ENCODE results near the gene NDUFS7. TPM values are rescaled to one million over a fixed set of nuclear protein-coding genes. Genes with fewer than 3 reads are reported as not detected.
A peak's percentile ranks its signal among the peaks of the same experiment; 100 is the strongest.

Gene NDUFS7
- 10 to 100 TPM; 40.1 to 50.2 (median 42.7) TPM for polyA plus RNA-seq (ENCODE audit: insufficient read length in 3 of 3)

DNA sequence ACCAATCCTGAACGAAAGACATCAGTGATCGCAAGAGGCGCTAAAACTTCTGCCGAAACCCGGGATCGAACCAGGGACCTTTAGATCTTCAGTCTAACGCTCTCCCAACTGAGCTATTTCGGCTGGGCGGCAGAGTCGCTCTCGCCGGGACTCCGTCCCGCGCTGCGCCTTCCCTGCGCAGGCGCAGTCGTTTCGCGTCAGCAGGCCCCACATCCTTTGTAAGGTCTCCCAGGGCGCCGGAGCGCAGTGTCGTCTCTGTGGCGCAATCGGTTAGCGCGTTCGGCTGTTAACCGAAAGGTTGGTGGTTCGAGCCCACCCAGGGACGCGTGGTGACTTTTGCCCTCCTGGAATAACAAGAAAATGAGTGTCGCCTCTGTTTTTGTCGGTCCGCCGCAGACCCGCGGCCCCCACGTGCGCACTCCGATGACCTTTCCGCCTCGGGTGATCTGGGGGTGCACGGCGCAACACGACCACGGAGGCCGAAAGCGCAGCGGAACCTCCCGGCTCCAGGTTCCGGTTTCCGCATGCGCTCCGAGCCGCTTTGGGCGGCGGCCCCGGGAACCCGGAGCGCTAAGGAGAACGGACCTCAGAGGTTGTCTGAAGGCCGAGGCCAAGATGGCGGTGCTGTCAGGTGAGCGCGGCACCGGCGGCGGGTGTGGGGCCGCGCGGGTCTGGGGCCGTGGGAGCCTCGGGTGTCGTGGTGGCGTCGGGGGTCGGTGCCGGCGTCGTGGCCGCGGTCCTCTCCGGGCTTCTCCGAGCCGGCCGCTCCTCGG is at the start of gene NDUFS7:
NDUFS7 (plus strand) TSS at position 596 of the 773 bp plus-strand sequence; CDS start at position 616, 20 bp downstream.
- DNase-seq (ENCODE audit: low read depth in 3 of 3, low spot score in 2 of 3) = peak; percentile 84 to 91 (median 84)

DNA sequence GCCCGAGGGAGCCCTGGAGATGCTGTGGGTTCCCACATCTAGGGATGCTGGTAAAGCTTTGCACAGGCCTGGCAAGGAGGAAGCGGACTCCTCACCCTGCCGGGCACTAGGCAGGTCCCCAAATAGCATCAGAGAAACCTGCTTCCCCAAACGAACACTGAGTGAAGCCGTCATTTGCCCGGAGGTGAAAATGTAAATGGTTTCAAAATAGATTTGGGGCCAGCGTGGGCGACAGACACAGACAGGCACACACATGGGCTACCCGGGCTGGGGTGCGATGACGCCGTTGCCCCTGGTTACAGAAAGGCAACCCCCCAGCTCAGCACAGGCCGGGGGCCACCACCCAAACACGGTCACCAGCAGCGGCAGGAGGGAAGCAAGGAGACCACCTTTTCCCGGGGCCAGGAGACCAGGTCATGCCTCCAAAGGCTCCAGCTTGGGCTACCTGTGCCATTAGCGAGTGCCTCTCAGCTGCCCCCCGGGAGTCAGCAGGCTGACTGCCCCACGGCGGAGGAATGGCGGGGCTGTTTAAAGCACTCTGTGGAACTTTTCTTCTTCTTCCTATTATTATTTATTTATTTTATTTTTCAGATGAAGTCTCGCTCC is 47.5 kb upstream of the NDUFS7 start:
- no peak for DNase-seq (ENCODE audit: low read depth in 3 of 3, low spot score in 2 of 3)

DNA sequence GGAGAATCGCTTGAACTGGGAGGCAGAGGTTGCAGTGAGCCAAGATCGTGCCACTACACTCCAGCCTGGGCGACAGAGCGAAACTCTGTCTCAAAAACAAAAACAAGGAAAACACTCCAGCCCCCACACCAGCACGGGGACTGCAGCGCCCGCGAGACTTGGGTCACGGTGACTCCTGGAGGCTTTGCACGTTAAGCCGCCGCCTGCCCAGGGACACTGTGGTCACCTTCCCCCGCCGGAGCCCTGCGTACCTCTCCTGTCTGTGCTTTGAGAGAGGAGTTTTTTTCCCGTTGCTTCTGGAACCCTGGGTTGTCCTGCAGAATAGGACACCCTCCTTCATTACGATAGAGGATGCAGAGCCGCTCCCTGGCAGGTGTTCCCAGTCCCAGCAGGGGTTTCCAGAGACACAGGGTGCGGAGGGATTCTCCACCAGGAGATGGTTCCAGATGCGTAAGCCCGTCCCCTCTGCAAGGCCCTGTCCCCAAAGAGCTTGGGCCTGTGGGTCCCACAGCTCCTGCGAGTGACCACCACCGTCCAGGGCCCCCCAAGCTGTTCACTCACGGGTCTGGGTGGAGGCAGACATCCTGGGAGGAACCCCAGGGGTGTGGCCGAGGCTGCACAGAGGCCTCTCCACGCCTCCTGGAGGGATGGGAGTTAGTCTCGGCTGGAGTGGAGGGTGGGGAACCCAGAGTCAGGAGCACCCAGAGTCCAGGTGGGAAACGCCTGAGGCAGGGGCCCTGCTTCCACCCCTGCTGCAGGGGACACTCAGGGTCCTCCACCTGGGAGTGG is 42.8 kb upstream of the NDUFS7 start:
- DNase-seq (ENCODE audit: low read depth in 3 of 3, low spot score in 2 of 3) = no peak

DNA sequence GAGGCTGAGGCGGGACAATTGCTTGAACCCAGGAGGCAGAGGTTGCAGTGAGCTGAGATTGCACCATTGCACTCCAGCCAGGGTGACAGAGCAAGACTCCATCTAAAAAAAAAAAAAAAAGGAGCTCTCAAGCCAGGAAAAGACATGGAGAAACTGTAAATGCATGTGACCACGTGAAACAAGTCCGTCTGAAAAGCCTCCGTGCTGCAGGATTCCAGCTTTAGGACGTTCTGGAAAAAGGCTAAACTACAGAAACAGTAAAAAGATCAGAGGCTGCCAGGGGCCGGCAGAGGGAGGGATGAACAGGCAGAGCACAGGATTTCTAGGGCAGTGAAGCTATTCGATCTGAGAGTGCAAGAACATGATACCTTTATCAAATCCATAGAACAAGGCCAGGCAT is 40.7 kb upstream of the NDUFS7 start:
- DNase-seq (ENCODE audit: low read depth in 3 of 3, low spot score in 2 of 3) = no peak

DNA sequence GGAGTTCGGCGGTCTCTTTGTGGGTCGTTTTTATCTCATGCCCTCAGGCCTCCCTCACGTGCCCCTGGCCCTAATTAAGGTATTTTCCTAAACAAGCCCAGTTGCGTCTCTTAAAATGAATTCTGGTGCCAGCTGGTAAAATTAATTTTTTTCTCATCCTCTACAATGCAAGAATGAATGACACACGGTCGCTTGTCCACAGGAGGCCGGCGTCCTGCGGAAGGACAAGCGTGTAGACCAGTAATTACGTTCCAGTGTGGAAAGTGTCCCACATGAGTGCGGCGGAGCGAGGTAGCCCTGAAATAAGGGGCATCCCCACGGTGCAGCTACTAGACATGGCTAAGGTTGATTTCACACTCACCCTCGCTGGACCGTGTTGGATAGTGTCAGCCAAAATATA is 34.5 kb upstream of the NDUFS7 start:
- DNase-seq (ENCODE audit: low read depth in 3 of 3, low spot score in 2 of 3) = no peak

DNA sequence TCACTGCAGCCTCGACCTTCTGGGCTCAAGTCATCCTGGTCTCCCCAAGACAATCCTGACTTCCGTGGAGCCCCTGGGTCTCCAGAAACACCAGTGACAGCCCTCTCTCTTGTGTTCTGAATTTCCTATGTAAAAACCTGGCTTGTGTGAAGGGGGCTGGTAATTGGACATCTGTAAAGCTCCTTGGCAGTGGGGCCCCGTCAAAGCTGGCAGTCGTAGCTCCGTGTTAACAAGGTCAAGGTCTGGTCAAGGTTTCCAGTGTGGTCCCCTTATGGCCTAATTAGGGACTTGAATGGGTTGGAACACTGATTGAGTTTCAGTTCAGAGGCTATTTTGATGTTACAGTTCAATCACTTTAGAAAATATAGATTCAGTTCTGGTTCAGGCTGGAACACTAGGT is 32.8 kb upstream of the NDUFS7 start:
- no peak for DNase-seq (ENCODE audit: low read depth in 3 of 3, low spot score in 2 of 3)

DNA sequence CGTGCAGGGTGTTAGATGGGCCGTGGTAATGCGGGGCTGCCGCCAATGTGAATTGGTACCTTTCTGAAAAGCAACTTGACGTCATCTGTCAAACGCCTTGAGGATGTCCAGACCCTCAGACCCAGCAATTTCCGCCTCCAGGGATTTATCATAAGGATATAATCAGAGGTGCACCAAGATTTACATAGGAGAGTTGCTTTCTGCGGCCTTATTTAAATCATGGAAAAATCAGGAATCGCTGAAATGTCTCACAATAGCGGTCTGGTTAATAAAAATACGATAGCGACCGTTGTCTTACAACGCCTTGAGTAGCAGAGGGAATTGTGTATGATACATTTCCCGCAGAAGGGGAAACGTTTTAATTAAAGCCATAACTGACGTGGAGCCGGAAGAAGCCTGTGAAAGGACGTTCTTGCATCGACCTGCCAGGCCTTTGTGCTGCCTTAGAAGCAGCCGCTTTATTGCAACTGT is 32.3 kb upstream of the NDUFS7 start:
- no peak for DNase-seq (ENCODE audit: low read depth in 3 of 3, low spot score in 2 of 3)

DNA sequence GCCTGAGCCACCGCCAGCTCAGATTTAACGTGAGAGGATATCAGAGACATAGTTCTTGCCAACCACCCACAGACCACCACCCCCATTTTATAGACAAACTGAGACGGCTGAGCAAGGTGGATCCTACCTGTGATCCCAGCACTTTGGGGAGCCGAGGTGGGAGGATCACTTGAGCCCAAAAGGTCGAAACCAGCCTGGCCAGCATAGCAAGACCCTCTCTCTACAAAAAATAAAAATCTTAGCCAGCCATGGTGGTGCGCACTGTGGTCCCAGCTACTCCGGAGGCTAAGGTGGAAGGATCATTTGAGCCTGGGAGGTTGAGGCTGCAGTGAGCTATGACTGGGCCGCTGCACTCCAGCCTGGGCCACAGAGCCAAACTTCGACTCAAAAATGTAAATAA is 30.6 kb upstream of the NDUFS7 start:
- DNase-seq (ENCODE audit: low read depth in 3 of 3, low spot score in 2 of 3) = no peak

DNA sequence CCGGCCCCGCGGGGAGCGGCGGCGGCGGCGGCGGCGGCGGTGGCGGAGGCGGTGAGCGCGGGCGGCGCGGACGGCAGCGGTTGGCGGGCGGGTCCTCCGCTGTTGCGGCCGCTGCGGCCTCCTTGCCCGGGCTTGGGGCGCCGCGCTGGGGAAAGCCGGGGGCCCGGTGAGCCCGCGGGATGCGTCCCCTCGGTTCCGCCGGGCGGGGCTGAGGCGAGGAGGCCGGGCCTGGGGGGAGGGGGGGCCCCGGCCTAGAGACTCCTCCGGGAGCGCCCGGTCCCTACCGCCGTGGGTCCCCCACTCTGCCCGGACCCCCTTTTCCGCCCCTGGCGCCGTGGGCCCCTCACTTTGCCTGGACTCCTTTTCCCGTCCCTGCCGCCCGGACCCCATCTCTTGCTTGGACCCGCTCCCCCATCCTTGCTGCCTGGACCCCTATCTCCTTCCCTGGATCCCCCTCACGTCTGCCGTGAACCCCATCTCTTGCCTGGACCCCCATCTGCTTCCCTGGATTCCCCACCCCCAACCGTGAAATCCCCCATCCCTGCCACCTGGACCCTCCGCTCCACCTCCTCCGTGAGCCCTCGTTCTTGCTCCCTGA is 28.6 kb upstream of the NDUFS7 start:
- no peak for DNase-seq (ENCODE audit: low read depth in 3 of 3, low spot score in 2 of 3)

DNA sequence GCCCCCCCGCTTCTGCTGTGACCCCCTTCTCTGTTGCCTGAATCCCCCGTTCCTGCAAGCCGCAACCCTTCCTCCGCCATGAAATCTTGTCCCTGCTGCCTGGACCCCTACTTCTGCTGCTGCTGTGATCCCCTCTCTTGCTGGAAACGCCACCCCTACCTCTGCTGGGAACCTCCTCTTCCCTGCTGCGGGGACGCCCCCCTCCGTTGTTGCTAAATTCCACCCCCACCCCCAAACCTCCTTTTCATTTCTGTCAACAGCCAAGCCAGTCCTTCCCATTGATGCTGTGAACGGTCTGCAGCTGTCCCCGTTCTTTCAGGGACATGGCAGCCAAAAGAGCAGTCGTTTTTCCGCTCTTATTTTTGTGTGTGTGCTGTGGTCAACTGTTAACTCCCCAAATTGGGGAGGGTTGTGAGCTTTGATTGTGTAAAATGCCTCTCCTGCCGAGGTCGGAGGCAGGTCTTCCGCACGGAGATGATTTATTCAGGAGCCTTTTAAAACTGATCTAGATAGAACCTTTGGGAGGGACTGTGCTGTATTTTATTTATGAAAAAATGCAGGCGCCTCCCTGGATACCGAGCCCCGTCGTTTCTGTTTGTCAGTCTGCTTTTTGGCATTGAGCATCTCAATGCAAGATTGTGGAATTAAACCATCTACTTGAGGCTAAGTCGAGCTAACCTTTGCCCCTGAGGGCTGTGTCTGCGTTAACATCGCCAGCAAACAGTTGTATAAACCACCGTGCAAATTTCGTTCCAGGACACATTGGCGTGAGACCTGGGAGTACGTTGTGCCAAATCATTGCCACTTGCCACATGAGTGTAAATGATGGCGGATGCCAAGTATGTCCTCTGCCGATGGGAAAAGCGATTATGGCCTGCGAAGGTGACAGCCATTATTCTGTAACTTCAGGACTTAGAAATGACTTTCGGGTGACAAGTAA is 27.9 kb upstream of the NDUFS7 start:
- no peak for DNase-seq (ENCODE audit: low read depth in 3 of 3, low spot score in 2 of 3)

DNA sequence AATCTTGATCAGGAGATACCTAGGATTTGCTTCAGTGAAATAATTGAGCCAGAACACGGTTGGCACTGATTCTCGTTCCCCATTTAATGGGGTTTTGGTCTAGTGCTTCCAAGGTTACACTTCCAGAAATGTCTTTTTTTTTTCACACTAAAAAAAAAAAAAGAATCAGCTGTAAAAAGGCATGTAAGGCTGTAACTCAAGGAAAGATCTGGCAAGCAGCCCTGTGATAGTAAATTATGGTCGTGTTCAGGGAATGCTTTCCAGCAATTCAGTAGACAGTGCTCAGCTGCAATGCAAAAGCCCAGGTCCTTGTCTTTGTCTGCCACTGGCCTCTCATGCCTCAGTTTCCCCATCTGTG is 27.2 kb upstream of the NDUFS7 start:
- DNase-seq (ENCODE audit: low read depth in 3 of 3, low spot score in 2 of 3) = peak; percentile 61 to 69 (median 65)

DNA sequence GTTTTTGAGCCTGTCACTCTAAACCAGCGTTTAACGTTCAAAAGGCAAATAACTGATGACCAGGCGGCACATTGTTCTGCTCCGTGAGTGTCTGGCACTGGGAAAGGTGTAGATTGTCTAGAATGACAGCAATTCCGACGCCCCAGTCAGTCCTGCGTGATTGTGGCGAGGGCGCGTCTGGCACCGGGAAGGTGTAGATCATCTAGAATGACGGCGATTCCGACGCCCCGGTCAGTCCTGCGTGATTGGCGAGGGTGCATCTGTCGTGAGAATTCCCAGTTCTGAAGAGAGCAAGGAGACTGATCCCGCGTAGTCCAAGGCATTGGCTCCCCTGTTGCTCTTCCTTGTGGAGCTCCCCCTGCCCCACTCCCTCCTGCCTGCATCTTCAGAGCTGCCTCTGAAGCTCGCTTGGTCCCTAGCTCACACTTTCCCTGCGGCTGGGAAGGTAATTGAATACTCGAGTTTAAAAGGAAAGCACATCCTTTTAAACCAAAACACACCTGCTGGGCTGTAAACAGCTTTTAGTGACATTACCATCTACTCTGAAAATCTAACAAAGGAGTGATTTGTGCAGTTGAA is 26.1 kb upstream of the NDUFS7 start:
- no peak for DNase-seq (ENCODE audit: low read depth in 3 of 3, low spot score in 2 of 3)

DNA sequence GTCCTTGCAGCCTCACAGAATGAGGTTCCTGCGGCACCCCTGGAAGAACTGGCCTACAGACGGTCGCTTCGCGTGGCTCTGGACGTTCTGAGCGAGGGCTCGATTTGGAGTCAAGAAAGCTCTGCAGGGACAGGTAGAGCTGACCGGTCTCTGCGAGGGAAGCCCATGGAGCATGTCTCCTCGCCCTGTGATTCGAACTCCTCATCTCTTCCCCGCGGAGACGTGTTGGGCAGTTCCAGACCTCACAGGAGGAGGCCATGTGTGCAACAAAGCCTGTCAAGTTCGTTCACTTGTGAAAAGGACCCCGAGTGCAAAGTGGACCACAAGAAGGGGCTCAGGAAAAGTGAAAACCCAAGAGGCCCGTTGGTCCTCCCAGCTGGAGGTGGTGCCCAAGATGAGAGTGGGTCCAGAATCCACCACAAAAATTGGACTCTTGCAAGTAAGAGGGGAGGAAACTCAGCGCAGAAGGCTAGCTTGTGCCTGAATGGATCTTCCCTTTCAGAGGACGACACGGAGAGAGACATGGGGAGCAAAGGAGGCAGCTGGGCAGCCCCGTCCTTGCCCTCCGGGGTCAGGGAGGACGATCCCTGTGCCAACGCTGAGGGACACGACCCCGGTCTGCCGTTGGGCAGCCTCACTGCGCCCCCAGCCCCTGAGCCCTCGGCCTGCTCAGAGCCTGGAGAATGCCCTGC is 23.4 kb upstream of the NDUFS7 start:
- DNase-seq (ENCODE audit: low read depth in 3 of 3, low spot score in 2 of 3) = no peak

DNA sequence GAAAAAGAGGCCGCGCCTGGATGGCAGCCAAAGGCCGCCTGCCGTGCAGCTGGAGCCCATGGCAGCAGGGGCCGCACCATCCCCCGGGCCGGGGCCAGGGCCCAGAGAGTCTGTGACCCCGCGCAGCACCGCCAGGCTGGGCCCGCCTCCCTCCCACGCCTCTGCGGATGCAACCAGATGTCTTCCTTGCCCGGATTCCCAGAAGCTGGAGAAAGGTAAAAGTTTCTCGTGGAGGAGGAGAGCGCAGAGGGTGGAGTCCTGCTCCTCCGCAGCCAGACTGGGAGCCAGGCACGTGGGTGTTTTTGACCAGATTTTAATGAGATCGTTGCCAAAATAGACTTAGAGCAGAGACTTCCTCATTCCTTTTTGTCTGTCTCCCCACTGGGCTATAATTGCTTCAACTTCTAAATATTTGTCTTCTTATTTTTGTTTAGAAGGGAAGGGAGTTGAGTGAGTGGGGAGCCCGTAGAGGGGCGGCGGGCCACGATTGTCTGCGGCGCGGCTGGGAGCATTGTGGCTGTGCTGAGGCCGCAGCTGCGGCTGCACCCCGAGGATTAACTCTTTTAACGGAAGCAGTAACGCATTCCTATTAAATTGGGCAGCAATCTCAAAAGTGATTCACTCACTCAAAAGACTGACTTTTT is 22.8 kb upstream of the NDUFS7 start:
- DNase-seq (ENCODE audit: low read depth in 3 of 3, low spot score in 2 of 3) = no peak

DNA sequence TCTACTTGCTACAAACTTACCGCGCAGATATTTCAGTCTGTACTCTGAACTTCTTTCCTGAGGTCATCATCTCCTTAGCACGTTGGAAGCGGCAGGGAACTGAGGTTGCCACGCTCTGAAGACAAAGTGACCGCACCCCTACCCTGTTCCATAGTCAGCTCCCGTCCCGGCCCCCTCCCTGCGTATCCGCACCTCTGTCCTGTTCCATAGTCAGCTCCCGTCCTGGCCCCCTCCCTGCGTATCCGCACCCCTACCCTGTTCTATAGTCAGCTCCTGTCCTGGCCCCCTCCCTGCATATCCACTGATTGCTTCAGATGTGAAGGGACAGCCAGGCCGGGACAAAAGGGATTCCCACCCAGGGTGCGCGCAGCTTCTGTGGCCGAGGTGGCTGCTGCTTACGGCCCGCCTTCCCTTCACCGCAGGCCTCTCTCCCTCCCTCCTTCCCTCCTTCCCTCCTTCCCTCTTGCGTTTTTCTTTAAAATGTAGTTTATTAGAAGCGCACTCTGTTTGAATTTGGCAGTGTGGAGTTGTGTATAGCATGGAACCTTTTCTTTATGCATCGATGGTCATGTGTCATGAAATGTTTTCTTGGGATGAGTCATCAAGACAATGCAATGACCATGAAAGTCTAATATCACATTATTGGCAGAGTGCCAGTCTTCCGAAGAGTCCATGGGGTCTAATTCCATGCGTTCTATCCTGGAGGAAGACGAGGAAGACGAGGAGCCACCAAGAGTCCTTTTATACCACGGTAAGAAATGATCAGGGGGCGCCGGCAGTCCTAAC is 21.9 kb upstream of the NDUFS7 start:
- no peak for DNase-seq (ENCODE audit: low read depth in 3 of 3, low spot score in 2 of 3)

DNA sequence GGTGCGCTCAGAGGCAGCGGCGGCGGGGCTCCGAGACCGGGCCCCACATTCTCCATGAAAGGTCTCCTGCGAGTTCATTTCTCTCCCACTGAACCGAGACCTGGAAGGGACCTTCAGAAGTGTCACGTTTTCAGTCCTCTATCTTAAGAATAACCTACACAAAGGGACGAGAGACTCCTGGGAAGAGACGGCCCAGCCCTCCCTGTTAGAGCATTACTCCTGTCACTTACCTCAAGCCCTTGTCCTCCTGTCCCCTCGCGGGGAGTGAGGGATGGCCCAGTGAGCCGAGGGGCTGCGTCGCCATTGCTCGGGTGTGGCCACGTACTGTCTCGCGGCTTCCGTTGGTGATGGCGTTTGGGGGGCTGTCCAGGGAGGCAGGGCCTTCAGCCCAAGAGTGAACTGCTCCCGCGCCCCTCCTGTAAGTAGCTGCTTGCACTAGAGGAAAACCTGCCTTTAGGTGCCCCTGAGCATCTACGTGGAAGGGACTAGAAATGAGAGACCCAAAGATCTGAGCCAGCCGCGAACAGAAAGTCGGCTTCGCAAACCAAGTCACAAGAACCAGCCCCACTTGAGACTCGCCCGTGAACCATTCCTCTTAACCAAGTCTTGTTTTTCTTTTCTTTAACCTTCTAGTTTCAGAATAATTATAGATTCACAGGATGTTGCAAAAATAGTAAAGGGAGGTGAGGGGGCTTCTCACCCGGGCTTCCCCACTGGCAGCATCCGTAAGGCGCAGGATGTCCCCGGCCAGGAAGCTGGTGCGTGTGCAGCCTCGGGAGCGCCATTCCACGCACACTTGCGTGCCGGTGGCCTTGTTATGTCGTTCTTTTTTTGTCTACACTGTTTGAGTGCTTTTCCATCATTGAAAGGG is 21.1 kb upstream of the NDUFS7 start:
- DNase-seq (ENCODE audit: low read depth in 3 of 3, low spot score in 2 of 3) = no peak

DNA sequence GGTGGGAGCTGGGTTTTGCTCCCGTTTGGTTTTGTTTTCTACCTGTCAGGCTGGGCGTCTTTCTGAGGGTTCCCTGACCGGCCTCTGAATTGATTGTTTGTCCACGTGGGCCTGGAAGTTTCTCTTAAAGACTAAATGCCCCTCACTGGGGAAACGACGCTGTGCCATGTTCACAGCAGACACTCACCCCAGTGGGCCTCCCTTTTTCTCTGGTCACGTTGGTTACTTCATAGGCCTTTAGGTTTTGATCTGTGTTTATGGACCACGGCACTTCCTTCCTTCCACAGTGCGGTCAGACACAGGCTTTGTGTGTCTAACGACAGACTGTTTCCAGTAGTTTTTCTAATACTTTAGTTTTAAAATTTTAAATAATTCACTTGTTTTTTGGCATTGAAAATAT is 20.1 kb upstream of the NDUFS7 start:
- DNase-seq (ENCODE audit: low read depth in 3 of 3, low spot score in 2 of 3) = no peak

Measured in right renal cortex interstitium (tissue), 3 donors.